Measurements from ENCODE around the gene FGD3.

DNA sequence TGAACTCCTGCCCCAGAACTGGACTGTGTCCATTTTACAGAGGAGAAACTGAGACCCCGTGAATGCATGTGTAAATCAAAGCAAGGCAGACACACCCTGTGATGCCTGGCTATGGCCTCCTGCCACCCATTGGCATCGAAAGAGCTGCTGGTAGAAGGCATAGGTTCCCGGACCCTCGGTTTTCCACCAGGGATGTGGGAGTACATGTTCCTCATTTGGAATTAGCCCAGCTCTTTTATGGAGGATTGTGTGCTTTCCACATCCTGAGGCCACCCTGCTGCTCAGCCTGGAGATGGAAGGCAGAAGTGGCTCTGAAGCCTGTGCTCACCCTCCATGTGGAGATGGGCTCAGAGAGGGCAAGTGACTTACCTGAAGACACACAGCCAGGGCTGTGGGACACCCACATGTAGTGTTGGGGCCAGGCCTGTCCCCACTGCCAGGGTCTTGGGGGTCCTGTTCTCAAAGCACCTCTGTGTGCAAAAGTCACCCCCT, 114.0 kb downstream of the FGD3 start:
- TF ChIP-seq, protein P1, sequence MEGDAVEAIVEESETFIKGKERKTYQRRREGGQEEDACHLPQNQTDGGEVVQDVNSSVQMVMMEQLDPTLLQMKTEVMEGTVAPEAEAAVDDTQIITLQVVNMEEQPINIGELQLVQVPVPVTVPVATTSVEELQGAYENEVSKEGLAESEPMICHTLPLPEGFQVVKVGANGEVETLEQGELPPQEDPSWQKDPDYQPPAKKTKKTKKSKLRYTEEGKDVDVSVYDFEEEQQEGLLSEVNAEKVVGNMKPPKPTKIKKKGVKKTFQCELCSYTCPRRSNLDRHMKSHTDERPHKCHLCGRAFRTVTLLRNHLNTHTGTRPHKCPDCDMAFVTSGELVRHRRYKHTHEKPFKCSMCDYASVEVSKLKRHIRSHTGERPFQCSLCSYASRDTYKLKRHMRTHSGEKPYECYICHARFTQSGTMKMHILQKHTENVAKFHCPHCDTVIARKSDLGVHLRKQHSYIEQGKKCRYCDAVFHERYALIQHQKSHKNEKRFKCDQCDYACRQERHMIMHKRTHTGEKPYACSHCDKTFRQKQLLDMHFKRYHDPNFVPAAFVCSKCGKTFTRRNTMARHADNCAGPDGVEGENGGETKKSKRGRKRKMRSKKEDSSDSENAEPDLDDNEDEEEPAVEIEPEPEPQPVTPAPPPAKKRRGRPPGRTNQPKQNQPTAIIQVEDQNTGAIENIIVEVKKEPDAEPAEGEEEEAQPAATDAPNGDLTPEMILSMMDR (IDR thresholded peaks at IDR 0.05), result no peak
- no peak for TF ChIP-seq POLR2A (IDR thresholded peaks at IDR 0.05)
